ENCODE measurements around the gene SLC35C1. TPM values are rescaled to one million over a fixed set of nuclear protein-coding genes. Genes with fewer than 3 reads are reported as not detected.
"Not testable (repeated sequence)": the region's sequence is repeated elsewhere in the genome, so short reads cannot be mapped to it uniquely, and the experiment has no call there.

Gene SLC35C1
- total RNA-seq, 2 experiments from 2014 or later: 5.6 to 6.5 TPM

GRCh38 chr11:45840251-45840650, 35.3 kb downstream of the SLC35C1 start:
- intact Hi-C loops (cut with micrococcal nuclease): loop anchor here (10.0 kb wide), 1 partner anchor 775 kb away; the partner anchor contains the start of genes ATG13 and HARBI1
- CTCF ChIA-PET; H3K9me3 Mint-ChIP-seq; H3K27ac Mint-ChIP-seq; DNase-seq; H3K4me3 Mint-ChIP-seq; H3K27me3 Mint-ChIP-seq (ENCODE audit: low read depth); H3K4me1 Mint-ChIP-seq (ENCODE audit: low read depth); H3K36me3 Mint-ChIP-seq (ENCODE audit: low read depth): not testable (repeated sequence)

- CTCF ChIA-PET: interaction anchor here (0.6 to 2.5 kb wide), 14 partner anchors 8 to 163 kb away, joined by 3 to 14 read pairs (median 4); no protein-coding TSS in a partner anchor
- Mint-ChIP-seq H3K4me3 (peak overlapping the region; percentile 51), H3K4me1 (ENCODE audit: low read depth) (peaks cover 18% of the 10 kb centered on the region), H3K27me3 (ENCODE audit: low read depth) (no peaks in the 10 kb centered on the region), H3K36me3 (ENCODE audit: low read depth) (no peaks in the 10 kb centered on the region), H3K9me3 (no peaks in the 10 kb centered on the region), H3K27ac (peak overlapping the region; percentile 15)
- intact Hi-C loops (cut with micrococcal nuclease): loop anchor here (1.0 to 10.0 kb wide), 4 partner anchors 38 to 771 kb away; partner anchors contain the start of genes ATG13, HARBI1 and SLC35C1
- DNase-seq: peak; percentile 96
Observed at GRCh38 chr11:45843158-45843924, 38.4 kb downstream of the SLC35C1 start.

GRCh38 chr11:45844822-45845578, 40.1 kb downstream of the SLC35C1 start:
- H3K9me3 Mint-ChIP-seq: no peaks in the 10 kb centered on the region

GRCh38 chr11:45846174-45846675, 41.3 kb downstream of the SLC35C1 start:
- H3K36me3 Mint-ChIP-seq (ENCODE audit: low read depth): peaks cover 1% of the 10 kb centered on the region
- intact Hi-C loops (cut with micrococcal nuclease): loop anchor here (2.0 to 10.0 kb wide), 4 partner anchors 75 to 1279 kb away; partner anchors contain the start of genes ATG13, CD82 and HARBI1
- peak overlapping the region; percentile 78 for H3K4me3 Mint-ChIP-seq
- peaks cover 41% of the 10 kb centered on the region for H3K4me1 Mint-ChIP-seq (ENCODE audit: low read depth)
- H3K27me3 Mint-ChIP-seq (ENCODE audit: low read depth): no peaks in the 10 kb centered on the region
- no peak for DNase-seq
- CTCF ChIA-PET: interaction anchor here (0.7 to 1.9 kb wide), 7 partner anchors 9 to 464 kb away, joined by 3 to 7 read pairs (median 4); no protein-coding TSS in a partner anchor
- H3K9me3 Mint-ChIP-seq: no peaks in the 10 kb centered on the region
- H3K27ac Mint-ChIP-seq: peak overlapping the region; percentile 63

More at GRCh38 chr11:45844822-45845578, 40.1 kb downstream of the SLC35C1 start:
- DNase-seq: no peak
- H3K36me3 Mint-ChIP-seq (ENCODE audit: low read depth): no peaks in the 10 kb centered on the region
- H3K27me3 Mint-ChIP-seq (ENCODE audit: low read depth): no peaks in the 10 kb centered on the region
- H3K4me3 Mint-ChIP-seq: no peak overlapping the region
- intact Hi-C loops (cut with micrococcal nuclease): loop anchor here (5.0 to 10.0 kb wide), 2 partner anchors 770 to 1278 kb away; partner anchors contain the start of genes ATG13, CD82 and HARBI1
- H3K27ac Mint-ChIP-seq: no peak overlapping the region
- CTCF ChIA-PET: interaction anchor here (0.7 to 2.5 kb wide), 6 partner anchors 10 to 471 kb away, joined by 3 to 14 read pairs (median 3); no protein-coding TSS in a partner anchor
- H3K4me1 Mint-ChIP-seq (ENCODE audit: low read depth): peaks cover 33% of the 10 kb centered on the region

GRCh38 chr11:45846974-45847910, 42.3 kb downstream of the SLC35C1 start, which contains the start of gene CRY2:
TSS of gene CRY2 (plus strand) at chr11:45847475. CDS start at chr11:45847491, 16 bp downstream.
- peaks cover 45% of the 10 kb centered on the region for H3K4me1 Mint-ChIP-seq (ENCODE audit: low read depth)
- H3K27me3 Mint-ChIP-seq (ENCODE audit: low read depth): no peaks in the 10 kb centered on the region
- peak within 1 kb of the TSS; percentile 78 for H3K4me3 Mint-ChIP-seq

GRCh38 chr11:45847911-45848316, 43.0 kb downstream of the SLC35C1 start:
- CTCF ChIA-PET: no interaction called here
- peaks cover 1% of the 10 kb centered on the region for H3K36me3 Mint-ChIP-seq (ENCODE audit: low read depth)
- H3K4me3 Mint-ChIP-seq: peak overlapping the region; percentile 78
- DNase-seq: peak; percentile 47
- no peaks in the 10 kb centered on the region for H3K27me3 Mint-ChIP-seq (ENCODE audit: low read depth)
- intact Hi-C loops (cut with micrococcal nuclease): loop anchor here (1.0 to 10.0 kb wide), 9 partner anchors 37 to 1281 kb away; partner anchors contain the start of genes ATG13, CD82, HARBI1 and MAPK8IP1
- peaks cover 50% of the 10 kb centered on the region for H3K4me1 Mint-ChIP-seq (ENCODE audit: low read depth)
- no peaks in the 10 kb centered on the region for H3K9me3 Mint-ChIP-seq
- H3K27ac Mint-ChIP-seq: no peak overlapping the region

More at GRCh38 chr11:45846974-45847910, 42.3 kb downstream of the SLC35C1 start, which contains the start of gene CRY2:
- H3K9me3 Mint-ChIP-seq: no peaks in the 10 kb centered on the region
- DNase-seq: peak; percentile 99
- intact Hi-C loops (cut with micrococcal nuclease): loop anchor here (1.0 to 10.0 kb wide), 8 partner anchors 38 to 1280 kb away; partner anchors contain the start of genes ATG13, CD82, HARBI1 and MAPK8IP1
- H3K36me3 Mint-ChIP-seq (ENCODE audit: low read depth): peaks cover 1% of the 10 kb centered on the region
- H3K27ac Mint-ChIP-seq: peak within 1 kb of the TSS; percentile 63
- CTCF ChIA-PET: interaction anchor here (0.8 to 1.5 kb wide), 5 partner anchors 13 to 463 kb away, joined by 3 to 5 read pairs (median 4); no protein-coding TSS in a partner anchor

GRCh38 chr11:45848654-45849081, 43.7 kb downstream of the SLC35C1 start:
- peak overlapping the region; percentile 78 for H3K4me3 Mint-ChIP-seq
- H3K9me3 Mint-ChIP-seq: no peaks in the 10 kb centered on the region
- intact Hi-C loops (cut with micrococcal nuclease): loop anchor here (1.0 to 10.0 kb wide), 3 partner anchors 161 to 1281 kb away; partner anchors contain the start of genes ATG13, CD82 and HARBI1
- CTCF ChIA-PET: no interaction called here
- peaks cover 1% of the 10 kb centered on the region for H3K36me3 Mint-ChIP-seq (ENCODE audit: low read depth)
- H3K4me1 Mint-ChIP-seq (ENCODE audit: low read depth): peaks cover 46% of the 10 kb centered on the region
- DNase-seq: no peak
- H3K27ac Mint-ChIP-seq: no peak overlapping the region
- no peaks in the 10 kb centered on the region for H3K27me3 Mint-ChIP-seq (ENCODE audit: low read depth)

- Mint-ChIP-seq H3K4me3 (no peak overlapping the region), H3K4me1 (ENCODE audit: low read depth) (peaks cover 47% of the 10 kb centered on the region)
Observed at GRCh38 chr11:45850446-45850845, 45.5 kb downstream of the SLC35C1 start.

GRCh38 chr11:45851228-45851627, 46.3 kb downstream of the SLC35C1 start:
- CTCF ChIA-PET: interaction anchor here (0.6 to 2.0 kb wide), 6 partner anchors 8 to 45 kb away, joined by 3 to 6 read pairs (median 4); no protein-coding TSS in a partner anchor
- intact Hi-C loops (cut with micrococcal nuclease): no loop called here
- H3K27ac Mint-ChIP-seq: no peak overlapping the region
- peaks cover 1% of the 10 kb centered on the region for H3K36me3 Mint-ChIP-seq (ENCODE audit: low read depth)
- H3K9me3 Mint-ChIP-seq: no peaks in the 10 kb centered on the region
- H3K27me3 Mint-ChIP-seq (ENCODE audit: low read depth): no peaks in the 10 kb centered on the region
- no peak for DNase-seq
- H3K4me3 Mint-ChIP-seq: no peak overlapping the region
- H3K4me1 Mint-ChIP-seq (ENCODE audit: low read depth): peaks cover 45% of the 10 kb centered on the region

More at GRCh38 chr11:45850446-45850845, 45.5 kb downstream of the SLC35C1 start:
- Mint-ChIP-seq H3K9me3 (no peaks in the 10 kb centered on the region), H3K27me3 (ENCODE audit: low read depth) (no peaks in the 10 kb centered on the region), H3K36me3 (ENCODE audit: low read depth) (peaks cover 1% of the 10 kb centered on the region), H3K27ac (no peak overlapping the region)
- DNase-seq: no peak
- intact Hi-C loops (cut with micrococcal nuclease): no loop called here
- CTCF ChIA-PET: interaction anchor here (0.8 to 1.7 kb wide), 5 partner anchors 10 to 79 kb away, joined by 3 to 6 read pairs (median 4); no protein-coding TSS in a partner anchor

GRCh38 chr11:45852018-45852711, 47.2 kb downstream of the SLC35C1 start:
- H3K4me1 Mint-ChIP-seq (ENCODE audit: low read depth): peaks cover 38% of the 10 kb centered on the region
- H3K27me3 Mint-ChIP-seq (ENCODE audit: low read depth): no peaks in the 10 kb centered on the region
- no peaks in the 10 kb centered on the region for H3K9me3 Mint-ChIP-seq
- H3K36me3 Mint-ChIP-seq (ENCODE audit: low read depth): peaks cover 3% of the 10 kb centered on the region
- no peak overlapping the region for H3K4me3 Mint-ChIP-seq
- CTCF ChIA-PET: interaction anchor here (0.6 to 2.0 kb wide), 4 partner anchors 9 to 22 kb away, joined by 3 to 6 read pairs (median 4); no protein-coding TSS in a partner anchor
- no peak for DNase-seq
- no peak overlapping the region for H3K27ac Mint-ChIP-seq
- intact Hi-C loops (cut with micrococcal nuclease): no loop called here

Data from activated naive CD4-positive, alpha-beta T cell treated with anti-CD3 and anti-CD28 coated beads for 36 hours (primary cell).